ENCODE data around the gene EMSY. TPM values are rescaled to one million over a fixed set of nuclear protein-coding genes. Genes with fewer than 3 reads are reported as not detected.
"Not testable (repeated sequence)": the region's sequence is repeated elsewhere in the genome, so short reads cannot be mapped to it uniquely, and the experiment has no call there.

Gene EMSY
- total RNA-seq, 1 donor from 2014 or later = 31.1 TPM

- Mint-ChIP-seq H3K27me3 (peaks cover 8% of the 10 kb centered on the region), H3K27ac (no peak overlapping the region), H3K4me3 (no peak overlapping the region), H3K4me1 (peaks cover 6% of the 10 kb centered on the region), H3K36me3 (ENCODE audit: low read depth) (no peaks in the 10 kb centered on the region), H3K9me3 (no peaks in the 10 kb centered on the region)
- intact Hi-C loops (cut with micrococcal nuclease) = no loop called here
- CTCF ChIA-PET = no interaction called here
- no peak for TF ChIP-seq CTCF (IDR thresholded peaks at IDR 0.05)
- POLR2A ChIA-PET = no interaction called here
- DNase-seq (no peak), ATAC-seq (ENCODE audit: low read depth) (no peak)
These were observed 123.8 kb downstream of the EMSY start for GRCh38 chr11:76568621-76569020.

GRCh38 chr11:76572181-76572875 is 127.5 kb downstream of the EMSY start:
- H3K9me3 Mint-ChIP-seq; CTCF ChIA-PET; H3K4me3 Mint-ChIP-seq; H3K27me3 Mint-ChIP-seq; DNase-seq; H3K36me3 Mint-ChIP-seq (ENCODE audit: low read depth); ATAC-seq (ENCODE audit: low read depth); intact Hi-C loops (cut with micrococcal nuclease); H3K4me1 Mint-ChIP-seq; H3K27ac Mint-ChIP-seq: not testable (repeated sequence)
- POLR2A ChIA-PET = interaction anchor here (0.7 kb wide), 1 partner anchor 100 kb away, joined by 3 read pairs; no protein-coding TSS in a partner anchor

GRCh38 chr11:76574406-76574805 is 129.6 kb downstream of the EMSY start:
- Mint-ChIP-seq H3K36me3 (ENCODE audit: low read depth) (no peaks in the 10 kb centered on the region), H3K27me3 (peaks cover 17% of the 10 kb centered on the region), H3K4me1 (no peaks in the 10 kb centered on the region), H3K9me3 (no peaks in the 10 kb centered on the region), H3K27ac (no peak overlapping the region), H3K4me3 (no peak overlapping the region)
- no peak for TF ChIP-seq CTCF (IDR thresholded peaks at IDR 0.05)
- intact Hi-C loops (cut with micrococcal nuclease) = no loop called here
- ChIA-PET POLR2A (no interaction called here), CTCF (no interaction called here)
- ATAC-seq (ENCODE audit: low read depth) (no peak), DNase-seq (no peak)

- H3K9me3 Mint-ChIP-seq = no peaks in the 10 kb centered on the region
- intact Hi-C loops (cut with micrococcal nuclease) = no loop called here
- peaks cover 17% of the 10 kb centered on the region for H3K27me3 Mint-ChIP-seq
- H3K4me3 Mint-ChIP-seq = no peak overlapping the region
- ATAC-seq (ENCODE audit: low read depth) (no peak), DNase-seq (no peak)
- ChIA-PET POLR2A (no interaction called here), CTCF (interaction anchor here (0.7 kb wide), 1 partner anchor 23 kb away, joined by 3 read pairs; no protein-coding TSS in a partner anchor)
- H3K4me1 Mint-ChIP-seq = no peaks in the 10 kb centered on the region
- H3K36me3 Mint-ChIP-seq (ENCODE audit: low read depth) = no peaks in the 10 kb centered on the region
- no peak for TF ChIP-seq CTCF (IDR thresholded peaks at IDR 0.05)
- H3K27ac Mint-ChIP-seq = no peak overlapping the region
These were observed 130.1 kb downstream of the EMSY start for GRCh38 chr11:76574879-76575278.

- CTCF ChIA-PET = interaction anchor here (1.4 kb wide), 1 partner anchor 21 kb away, joined by 3 read pairs; no protein-coding TSS in a partner anchor
- DNase-seq (no peak), ATAC-seq (ENCODE audit: low read depth) (no peak)
- intact Hi-C loops (cut with micrococcal nuclease) = no loop called here
- Mint-ChIP-seq H3K4me3 (no peak overlapping the region), H3K36me3 (ENCODE audit: low read depth) (no peaks in the 10 kb centered on the region), H3K27me3 (peaks cover 21% of the 10 kb centered on the region), H3K27ac (no peak overlapping the region), H3K9me3 (no peaks in the 10 kb centered on the region), H3K4me1 (no peaks in the 10 kb centered on the region)
- no peak for TF ChIP-seq CTCF (IDR thresholded peaks at IDR 0.05)
- POLR2A ChIA-PET = no interaction called here
These were observed 132.6 kb downstream of the EMSY start for GRCh38 chr11:76577226-76577920.
